BE2C (cell line): Measurements from ENCODE around the gene IRF9. TPM values are rescaled to one million over a fixed set of nuclear protein-coding genes. Genes with fewer than 3 reads are reported as not detected.
A peak's percentile ranks its signal among the peaks of the same experiment; 100 is the strongest.

Experiments used
- DNase-seq: peaks from one replicate; pipeline ENCODE4 v3.0.0-alpha.2; 2020
- H3K27me3 ChIP-seq: fragments of 250-450 bp; sonication (Bioruptor Pico); 2 replicates; pipeline ENCODE4 v1.5.1; 2020; ENCODE audit warnings: mild to moderate bottlenecking
- H3K36me3 ChIP-seq: fragments of 250-450 bp; sonication (Bioruptor Pico); 2 replicates; pipeline ENCODE4 v1.5.1; 2020; ENCODE audit warnings: mild to moderate bottlenecking
- H3K4me1 ChIP-seq: fragments of 250-450 bp; sonication (Bioruptor Pico); 2 replicates; pipeline ENCODE4 v1.5.1; 2020
- H3K4me3 ChIP-seq: 2 replicates; pipeline ENCODE4 v1.5.1; 2011; ENCODE audit warnings: low read depth, low read length
- H3K9me3 ChIP-seq: fragments of 250-450 bp; sonication (Bioruptor Pico); 2 replicates; pipeline ENCODE4 v1.5.1; 2020
- polyA plus RNA-seq: library from polyadenylated mRNA; unstranded; fragments of >200 nt; gene quantifications from one replicate; pipeline ENCODE4 v1.2.1, GENCODE V29; 2012; ENCODE audit warnings: low read depth, missing spikeins; ENCODE audit not compliant: insufficient read length, insufficient read depth
- TF ChIP-seq, protein P1 (sequence below): IDR thresholded peaks from 2 replicates; pipeline ENCODE4 v1.5.1; 2012; ENCODE audit warnings: mild to moderate bottlenecking, low read depth, low read length

The IRF9 gene, protein sequence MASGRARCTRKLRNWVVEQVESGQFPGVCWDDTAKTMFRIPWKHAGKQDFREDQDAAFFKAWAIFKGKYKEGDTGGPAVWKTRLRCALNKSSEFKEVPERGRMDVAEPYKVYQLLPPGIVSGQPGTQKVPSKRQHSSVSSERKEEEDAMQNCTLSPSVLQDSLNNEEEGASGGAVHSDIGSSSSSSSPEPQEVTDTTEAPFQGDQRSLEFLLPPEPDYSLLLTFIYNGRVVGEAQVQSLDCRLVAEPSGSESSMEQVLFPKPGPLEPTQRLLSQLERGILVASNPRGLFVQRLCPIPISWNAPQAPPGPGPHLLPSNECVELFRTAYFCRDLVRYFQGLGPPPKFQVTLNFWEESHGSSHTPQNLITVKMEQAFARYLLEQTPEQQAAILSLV
- 16.1 TPM for polyA plus RNA-seq

DNA sequence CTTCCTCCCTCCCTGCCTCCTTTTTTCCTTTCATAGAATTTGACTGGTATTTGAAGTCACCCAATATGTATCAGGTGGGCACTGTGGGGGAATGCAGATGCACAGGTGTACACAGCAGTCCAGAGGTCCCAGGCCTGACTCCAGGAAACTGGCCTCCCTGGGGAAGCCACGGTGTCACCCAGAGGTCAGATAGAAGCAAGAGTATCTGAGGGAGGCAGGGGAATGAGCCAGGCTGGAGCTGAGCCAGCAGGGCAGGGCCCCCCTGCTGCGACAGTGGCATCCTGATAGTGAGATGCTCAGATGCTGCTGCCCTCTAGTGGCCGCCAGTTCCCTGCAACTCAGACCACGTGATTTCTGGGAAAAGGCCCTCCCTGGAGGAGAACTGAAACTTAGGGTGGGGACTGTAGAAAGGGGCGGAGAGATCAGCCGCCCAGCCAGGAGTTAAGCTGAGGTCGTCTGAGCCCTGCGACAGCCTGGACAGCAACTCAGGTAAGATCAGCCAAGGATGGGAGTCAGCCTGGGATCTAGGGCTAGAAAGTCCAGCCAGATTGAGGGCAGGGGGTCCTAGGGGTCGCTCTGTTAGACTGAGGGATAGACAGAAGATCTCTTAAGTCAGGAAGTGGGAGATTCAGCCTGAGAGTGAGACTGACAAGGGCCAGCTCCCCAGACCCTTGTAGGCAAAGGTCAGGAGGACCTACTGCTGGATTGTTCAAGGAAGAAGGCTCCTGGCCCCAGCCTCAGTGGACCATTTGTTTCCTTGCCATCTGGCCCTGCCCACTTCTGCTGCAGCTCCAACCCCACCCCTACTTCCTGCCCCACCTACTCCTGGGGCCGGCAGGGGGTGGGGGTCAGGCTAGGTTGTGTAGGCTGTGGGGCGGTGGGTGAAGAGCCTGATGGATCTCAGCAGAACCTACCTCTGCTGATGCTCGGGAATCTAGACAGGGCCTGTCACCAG lies at the start of gene IRF9:
TSS of gene IRF9 (plus strand) at position 416 of the 955 bp plus-strand sequence. CDS start 880 bp downstream, outside the sequence.
- Histone ChIP-seq H3K4me3 (peak within 1 kb of the TSS; percentile 65), H3K27me3 (no peaks in the 10 kb centered on the region), H3K9me3 (no peaks in the 10 kb centered on the region), H3K4me1 (peaks cover 8% of the 10 kb centered on the region), H3K36me3 (peaks cover 21% of the 10 kb centered on the region)
- TF ChIP-seq, protein P1, sequence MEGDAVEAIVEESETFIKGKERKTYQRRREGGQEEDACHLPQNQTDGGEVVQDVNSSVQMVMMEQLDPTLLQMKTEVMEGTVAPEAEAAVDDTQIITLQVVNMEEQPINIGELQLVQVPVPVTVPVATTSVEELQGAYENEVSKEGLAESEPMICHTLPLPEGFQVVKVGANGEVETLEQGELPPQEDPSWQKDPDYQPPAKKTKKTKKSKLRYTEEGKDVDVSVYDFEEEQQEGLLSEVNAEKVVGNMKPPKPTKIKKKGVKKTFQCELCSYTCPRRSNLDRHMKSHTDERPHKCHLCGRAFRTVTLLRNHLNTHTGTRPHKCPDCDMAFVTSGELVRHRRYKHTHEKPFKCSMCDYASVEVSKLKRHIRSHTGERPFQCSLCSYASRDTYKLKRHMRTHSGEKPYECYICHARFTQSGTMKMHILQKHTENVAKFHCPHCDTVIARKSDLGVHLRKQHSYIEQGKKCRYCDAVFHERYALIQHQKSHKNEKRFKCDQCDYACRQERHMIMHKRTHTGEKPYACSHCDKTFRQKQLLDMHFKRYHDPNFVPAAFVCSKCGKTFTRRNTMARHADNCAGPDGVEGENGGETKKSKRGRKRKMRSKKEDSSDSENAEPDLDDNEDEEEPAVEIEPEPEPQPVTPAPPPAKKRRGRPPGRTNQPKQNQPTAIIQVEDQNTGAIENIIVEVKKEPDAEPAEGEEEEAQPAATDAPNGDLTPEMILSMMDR: peak; percentile 92
- DNase-seq: peak; percentile 96

GRCh38 chr14:24113379-24113800 lies 47.7 kb upstream of the IRF9 start:
- DNase-seq: no peak
- no peaks in the 10 kb centered on the region for H3K9me3 ChIP-seq
- peak overlapping the region; percentile 84 for H3K4me3 ChIP-seq
- TF ChIP-seq, protein P1: no peak
- H3K36me3 ChIP-seq: no peaks in the 10 kb centered on the region
- no peaks in the 10 kb centered on the region for H3K27me3 ChIP-seq
- H3K4me1 ChIP-seq: no peaks in the 10 kb centered on the region; the same call in 1 of the 2 replicates

DNA sequence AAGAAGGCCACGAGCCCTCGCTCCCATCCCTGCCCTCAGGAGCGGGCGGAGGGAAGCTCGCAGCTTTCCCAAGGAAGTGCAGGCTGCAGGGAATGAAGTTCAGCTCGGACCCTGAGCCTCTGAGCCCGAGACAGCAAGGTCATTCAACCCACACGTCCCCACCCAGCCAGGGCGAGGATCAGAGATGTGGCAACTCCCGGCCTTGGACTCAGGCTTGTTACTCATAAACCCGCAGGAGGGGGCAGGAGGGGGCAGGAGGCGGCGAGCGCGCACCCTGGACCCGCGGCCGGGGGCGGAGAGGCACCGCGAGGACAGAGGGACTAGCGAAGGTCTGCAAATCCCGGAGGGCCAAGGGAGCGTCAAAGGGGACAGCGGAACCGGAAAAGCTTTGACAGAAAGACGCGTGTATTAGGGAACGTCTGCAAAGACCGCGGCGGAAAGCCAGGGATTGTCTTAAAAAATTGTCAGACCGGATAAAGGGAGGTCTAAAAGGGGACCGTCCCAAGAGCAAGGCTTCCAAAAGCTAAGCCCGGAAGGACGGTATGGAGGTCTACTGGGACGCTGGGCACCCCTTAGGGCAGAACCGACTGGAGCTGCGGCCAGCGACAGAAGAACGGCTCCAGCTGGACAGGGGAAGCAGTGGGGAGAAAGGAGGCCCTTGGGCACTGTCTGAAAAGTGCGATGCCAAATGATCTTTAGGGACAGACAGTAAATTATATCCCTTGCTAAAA lies 47.1 kb upstream of the IRF9 start:
- peak; percentile 85 for DNase-seq
- TF ChIP-seq, protein P1: no peak
- no peaks in the 10 kb centered on the region for H3K27me3 ChIP-seq
- H3K36me3 ChIP-seq: no peaks in the 10 kb centered on the region
- peak overlapping the region; percentile 84 for H3K4me3 ChIP-seq
- no peaks in the 10 kb centered on the region; the same call in 1 of the 2 replicates for H3K4me1 ChIP-seq
- H3K9me3 ChIP-seq: no peaks in the 10 kb centered on the region

DNA sequence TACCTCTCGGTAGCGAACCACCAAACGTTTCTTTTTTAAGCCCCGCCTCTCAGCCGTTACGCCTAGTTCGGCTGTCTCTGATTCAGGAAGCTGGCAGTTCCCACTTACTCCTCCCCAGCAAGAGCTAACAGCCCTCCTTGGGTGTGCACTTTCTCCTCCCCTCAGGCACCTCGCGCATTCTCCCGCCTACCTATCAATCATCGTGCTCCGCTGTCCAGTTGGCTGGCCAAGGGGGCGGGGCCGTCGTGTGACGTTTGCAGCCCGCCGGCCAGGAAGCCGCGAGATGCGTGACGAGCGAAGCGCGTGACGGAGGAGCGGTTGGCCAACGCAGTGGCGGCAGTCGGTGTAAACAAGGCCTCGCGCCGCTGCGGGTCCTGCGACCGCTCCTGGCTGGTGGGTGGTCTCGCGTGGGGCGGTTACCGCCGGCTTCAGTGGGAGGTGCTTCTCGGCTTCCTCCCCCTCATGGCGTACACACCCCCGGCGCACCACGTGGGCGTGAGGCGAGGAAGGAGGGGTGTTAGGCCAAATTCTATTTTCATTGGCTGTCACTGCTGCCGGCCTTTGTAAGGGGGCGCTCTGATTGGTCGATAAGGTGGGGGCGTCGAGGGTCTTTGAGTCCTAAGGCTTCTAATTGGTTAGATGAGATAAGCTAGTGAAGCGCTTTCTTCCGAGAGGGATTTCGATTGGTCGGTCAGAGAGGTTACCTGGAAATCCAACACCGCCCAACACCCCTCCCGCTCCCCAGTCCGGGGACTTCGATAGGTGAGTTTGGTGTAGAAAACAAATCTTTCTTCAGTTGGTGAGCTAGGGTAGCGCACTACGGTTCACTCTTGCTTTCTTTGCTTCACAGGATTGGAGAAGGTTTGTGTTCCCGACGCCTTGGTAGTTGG lies 46.3 kb upstream of the IRF9 start, which contains the start of the genes DCAF11 and NRL:
TSS of gene DCAF11 (plus strand) at position 246 of the 890 bp plus-strand sequence. CDS start 818 bp downstream, outside the sequence.
TSS of gene NRL (minus strand) at position 418 of the 890 bp plus-strand sequence. CDS start 32,101 bp downstream, outside the sequence.
- Histone ChIP-seq H3K4me1 (no peaks in the 10 kb centered on the region; the same call in 1 of the 2 replicates), H3K27me3 (no peaks in the 10 kb centered on the region), H3K9me3 (no peaks in the 10 kb centered on the region), H3K4me3 (peak within 1 kb of the TSS; percentile 84), H3K36me3 (peaks cover 6% of the 10 kb centered on the region)
- peak; percentile 99 for DNase-seq
- TF ChIP-seq, protein P1: no peak
